Measurements from ENCODE around the gene ASMT.

GRCh38 chrX:1679238-1679637, 64.4 kb downstream of the ASMT start:
- TF ChIP-seq CTCF (IDR thresholded peaks at IDR 0.05) (no peak), POLR2AphosphoS5 (IDR thresholded peaks at IDR 0.05) (no peak), EP300 (IDR thresholded peaks at IDR 0.05) (no peak), POLR2A (IDR thresholded peaks at IDR 0.05) (no peak)

Measured in sigmoid colon (tissue), 4 donors.